Measurements from ENCODE around the gene TRIB2. TPM values are rescaled to one million over a fixed set of nuclear protein-coding genes. Genes with fewer than 3 reads are reported as not detected.

TRIB2 gene
- total and polyA plus RNA-seq, 2 donors (not counting 3 experiments of a cell fraction or from before 2014, with no cell fraction given), result 15.8 to 20.5 TPM

- H3K4me3 ChIP-seq (replicated peaks in 1 of 3; ENCODE audit: insufficient read depth in 1 of 3, low read depth in 1 of 3, low read length in 3 of 3), result no peak overlapping the region
- POLR2A ChIA-PET, result no interaction called here
- no TSS peak for BruUV-seq (replicated peaks)
These were observed 34.7 kb upstream of the TRIB2 start for GRCh38 chr2:12682017-12682416.

More at GRCh38 chr2:12682017-12682416, 34.7 kb upstream of the TRIB2 start:
- Histone ChIP-seq H3K27me3 (ENCODE audit: control insufficient read depth in 2 of 2, insufficient read depth in 2 of 2, low read length in 2 of 2) (peaks cover 2 to 5% of the 10 kb centered on the region in 2 experiments), H3K4me2 (ENCODE audit: insufficient read depth, low read length) (no peak overlapping the region), H3K36me3 (ENCODE audit: control insufficient read depth in 2 of 2, extremely low read depth in 1 of 2, insufficient read depth in 2 of 2, low read length in 2 of 2) (no peaks in the 10 kb centered on the region), H3K9ac (replicated peaks; ENCODE audit: extremely low read depth, insufficient read depth, low read length) (no peak overlapping the region), H3K4me1 (ENCODE audit: control insufficient read depth, extremely low read depth, insufficient read depth, low read length) (no peaks in the 10 kb centered on the region), H3K27ac (ENCODE audit: insufficient read depth, low read depth, low read length) (no peak overlapping the region), H2AFZ (ENCODE audit: low read depth, low read length) (no peak overlapping the region), H3K9me3 (replicated peaks; ENCODE audit: control insufficient read depth, insufficient read depth, low read length) (no peaks in the 10 kb centered on the region), H3K79me2 (ENCODE audit: control insufficient read depth, insufficient read depth, low read length) (no peaks in the 10 kb centered on the region), H4K20me1 (replicated peaks; ENCODE audit: control insufficient read depth, extremely low read depth, insufficient read depth, low read length) (no peaks in the 10 kb centered on the region), H3K9me1 (replicated peaks; ENCODE audit: control insufficient read depth, extremely low read depth, insufficient read depth, low read length) (no peaks in the 10 kb centered on the region)
- CTCF ChIA-PET, result no interaction called here
- no peak for FAIRE-seq
- dilution Hi-C loops (cut with MboI; ENCODE audit: extremely low pct_ligation_motif_present, low sequenced_read_pairs), result no loop called here
- TF ChIP-seq, protein P1, sequence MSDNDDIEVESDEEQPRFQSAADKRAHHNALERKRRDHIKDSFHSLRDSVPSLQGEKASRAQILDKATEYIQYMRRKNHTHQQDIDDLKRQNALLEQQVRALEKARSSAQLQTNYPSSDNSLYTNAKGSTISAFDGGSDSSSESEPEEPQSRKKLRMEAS (IDR thresholded peaks at IDR 0.05; ENCODE audit: insufficient read depth, insufficient read length), result no peak
- TF ChIP-seq FOS (IDR thresholded peaks at IDR 0.05; ENCODE audit: borderline replicate concordance, insufficient read depth, low read length) (no peak), MYC (IDR thresholded peaks at IDR 0.05; ENCODE audit: low read depth, low read length) (no peak), CTCF (IDR thresholded peaks at IDR 0.05; ENCODE audit: extremely low read depth in 1 of 2, insufficient read depth in 1 of 2, low read depth in 1 of 2, low read length in 2 of 2) (no peak), GATA2 (IDR thresholded peaks at IDR 0.05; ENCODE audit: insufficient read depth, insufficient read length, low read depth, low read length) (no peak)
- intact Hi-C loops (cut with micrococcal nuclease), result loop anchor here (2.0 kb wide), 1 partner anchor 17 kb away; no protein-coding TSS in a partner anchor
- no peak for DNase-seq (ENCODE audit: low read depth, low spot score)
